Mesenchymal stem cell (in vitro differentiated cells and primary cell): ENCODE data around the gene GALNT18.

Experiments used
- DNase-seq: peaks from one replicate; pipeline ENCODE4 v3.0.0-alpha.2; 2013
- H2AFZ ChIP-seq: one replicate; pipeline ENCODE4 v1.6.1; 2013; ENCODE audit warnings: low read depth, mild to moderate bottlenecking, control low read depth, inconsistent platforms, low read length, moderate library complexity
- H2AK5ac ChIP-seq: 2 replicates; pipeline ENCODE4 v1.6.1; 2013; ENCODE audit warnings: low read length, moderate library complexity, mild to moderate bottlenecking, inconsistent platforms; ENCODE audit not compliant: severe bottlenecking
- H2BK120ac ChIP-seq: one replicate; pipeline ENCODE4 v1.6.1; 2013; ENCODE audit warnings: low read depth, mild to moderate bottlenecking, inconsistent platforms, low read length, moderate library complexity
- H2BK12ac ChIP-seq, 2 experiments: one replicate each; pipeline ENCODE4 v1.6.1; 2013; ENCODE audit warnings: inconsistent platforms in 2 of 2, low read length in 2 of 2, mild to moderate bottlenecking in 2 of 2, moderate library complexity in 2 of 2, control low read depth in 1 of 2
- H2BK15ac ChIP-seq: one replicate; pipeline ENCODE4 v1.6.1; 2013; ENCODE audit warnings: mild to moderate bottlenecking, low read depth, inconsistent platforms; ENCODE audit not compliant: poor library complexity, severe bottlenecking
- H2BK5ac ChIP-seq: 2 replicates; pipeline ENCODE4 v1.6.1; 2013; ENCODE audit warnings: low read depth, mild to moderate bottlenecking, low read length, control low read depth, inconsistent platforms; ENCODE audit not compliant: poor library complexity, severe bottlenecking
- H3K14ac ChIP-seq, 2 experiments: one replicate each; pipeline ENCODE4 v1.6.1; 2013; ENCODE audit warnings: inconsistent platforms in 2 of 2, low read length in 2 of 2, control low read depth in 1 of 2, mild to moderate bottlenecking in 1 of 2, moderate library complexity in 1 of 2
- H3K18ac ChIP-seq, 2 experiments: one replicate each; pipeline ENCODE4 v1.6.1; 2013; ENCODE audit warnings: inconsistent platforms in 2 of 2, low read length in 2 of 2, control low read depth in 1 of 2, low read depth in 1 of 2, mild to moderate bottlenecking in 1 of 2
- H3K23ac ChIP-seq, 2 experiments: one replicate each; pipeline ENCODE4 v1.6.1; 2013; ENCODE audit warnings: inconsistent platforms in 2 of 2, low read length in 2 of 2, mild to moderate bottlenecking in 2 of 2, moderate library complexity in 2 of 2, control low read depth in 1 of 2
- H3K27ac ChIP-seq: 2 replicates; pipeline ENCODE4 v1.5.1; 2013; ENCODE audit warnings: mild to moderate bottlenecking, moderate library complexity, low read length, control low read depth, inconsistent platforms; ENCODE audit not compliant: poor library complexity, severe bottlenecking
- H3K27me3 ChIP-seq, 2 experiments: 2 replicates each; pipeline versions ENCODE4 v1.6.1 to v1.7.0; 2013; ENCODE audit warnings: low read length in 2 of 2, mild to moderate bottlenecking in 2 of 2, moderate library complexity in 2 of 2, control low read depth in 1 of 2, inconsistent platforms in 1 of 2; ENCODE audit not compliant: control insufficient read depth in 1 of 2, insufficient read depth in 1 of 2
- H3K36me3 ChIP-seq, 2 experiments: 2 replicates each; pipeline versions ENCODE4 v1.6.1 to v1.7.0; 2013; ENCODE audit warnings: low read length in 2 of 2, control low read depth in 1 of 2, inconsistent platforms in 1 of 2, low read depth in 1 of 2, mild to moderate bottlenecking in 1 of 2; ENCODE audit not compliant: insufficient read depth in 2 of 2, control insufficient read depth in 1 of 2
- H3K4ac ChIP-seq, 2 experiments: one replicate each; pipeline ENCODE4 v1.6.1; 2013; ENCODE audit warnings: inconsistent platforms in 2 of 2, low read length in 2 of 2, mild to moderate bottlenecking in 2 of 2, moderate library complexity in 2 of 2, control low read depth in 1 of 2, low read depth in 1 of 2
- H3K4me1 ChIP-seq: 2 replicates; pipeline ENCODE4 v1.6.1; 2013; ENCODE audit warnings: low read depth, low read length, control low read depth; ENCODE audit not compliant: control insufficient read depth, insufficient read depth
- H3K4me2 ChIP-seq: 2 replicates; pipeline ENCODE4 v1.6.1; 2013; ENCODE audit warnings: low read length, mild to moderate bottlenecking, inconsistent platforms; ENCODE audit not compliant: poor library complexity, severe bottlenecking
- H3K4me3 ChIP-seq, 2 experiments: 2 replicates each; pipeline versions ENCODE4 v1.5.1 to v1.7.0; 2013; ENCODE audit warnings: low read length in 2 of 2, mild to moderate bottlenecking in 2 of 2, control low read depth in 1 of 2, low read depth in 1 of 2; ENCODE audit not compliant: insufficient read depth in 1 of 2
- H3K79me1 ChIP-seq: replicated peaks from 2 replicates; pipeline ENCODE4 v1.6.1; 2013; ENCODE audit warnings: mild to moderate bottlenecking, control low read depth, low read length, inconsistent platforms; ENCODE audit not compliant: poor library complexity, severe bottlenecking
- H3K9ac ChIP-seq: 2 replicates; pipeline ENCODE4 v1.7.0; 2013; ENCODE audit warnings: mild to moderate bottlenecking, low read length, moderate library complexity
- H3K9me3 ChIP-seq: 2 replicates; pipeline ENCODE4 v1.7.0; 2013; ENCODE audit warnings: mild to moderate bottlenecking, low read length; ENCODE audit not compliant: control insufficient read depth
- H4K8ac ChIP-seq: one replicate; pipeline ENCODE4 v1.6.1; 2013; ENCODE audit warnings: inconsistent platforms, mild to moderate bottlenecking, low read length, moderate library complexity
- H4K91ac ChIP-seq: one replicate; pipeline ENCODE4 v1.6.1; 2013; ENCODE audit warnings: mild to moderate bottlenecking, low read length, inconsistent platforms
- WGBS: methylation state at CpG from one replicate; pipeline ENCODE4 v1.1.7; 2013; ENCODE audit warnings: mixed read lengths; 5-methylcytosine and 5-hydroxymethylcytosine counted together

GALNT18 gene

DNA sequence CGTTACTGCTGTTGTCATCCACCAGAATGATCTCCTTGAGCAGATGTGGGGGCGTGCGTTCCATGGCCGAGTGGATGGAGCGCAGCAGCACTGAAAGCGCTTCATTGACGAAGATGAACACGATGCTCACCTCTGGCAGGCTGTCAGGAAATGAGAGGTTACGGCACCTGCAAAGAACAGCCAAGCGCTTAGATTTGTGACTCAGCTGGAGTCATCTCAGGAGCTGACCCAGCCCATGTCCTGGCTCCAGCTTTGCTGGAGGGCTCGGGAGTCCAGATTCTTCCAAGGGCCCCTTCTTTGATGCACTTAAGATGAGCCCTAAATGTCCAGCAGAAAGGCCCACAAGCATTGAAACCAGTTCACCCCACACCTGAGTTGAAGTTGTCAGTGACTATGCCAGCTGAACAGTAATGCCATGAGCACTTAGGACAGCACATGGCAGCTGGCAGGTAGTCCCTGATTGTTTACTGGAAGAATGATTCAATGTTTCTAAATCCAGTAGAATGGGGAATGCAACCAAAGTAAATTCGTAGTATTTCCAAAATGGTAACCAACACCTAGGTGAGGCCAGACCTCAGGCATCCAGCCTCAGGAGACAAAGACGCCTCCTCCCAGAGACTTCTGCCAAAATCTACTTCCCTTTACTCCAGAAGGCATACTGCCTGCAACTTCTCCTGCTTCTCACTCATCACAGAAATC, 189.0 kb downstream of the GALNT18 start:
- no peaks in the 10 kb centered on the region for H3K9me3 ChIP-seq
- WGBS: 97% methylated on average over 13 of the region's 13 CpGs
- H3K14ac ChIP-seq: no peak overlapping the region
- H3K9ac ChIP-seq: no peak overlapping the region
- H3K18ac ChIP-seq: no peak overlapping the region
- H2BK5ac ChIP-seq: no peak overlapping the region
- DNase-seq: no peak
- no peak overlapping the region for H2BK12ac ChIP-seq
- H4K8ac ChIP-seq: no peak overlapping the region
- no peaks in the 10 kb centered on the region for H3K36me3 ChIP-seq
- no peak overlapping the region for H3K4ac ChIP-seq
- no peak overlapping the region for H2BK15ac ChIP-seq
- no peaks in the 10 kb centered on the region for H3K79me1 ChIP-seq
- no peak overlapping the region for H4K91ac ChIP-seq
- no peak overlapping the region for H2AK5ac ChIP-seq
- H3K4me1 ChIP-seq: no peaks in the 10 kb centered on the region
- no peak overlapping the region for H2AFZ ChIP-seq
- no peak overlapping the region for H2BK120ac ChIP-seq
- peaks cover 16 to 57% of the 10 kb centered on the region in 2 experiments for H3K27me3 ChIP-seq
- no peak overlapping the region for H3K27ac ChIP-seq
- H3K23ac ChIP-seq: no peak overlapping the region
- H3K4me3 ChIP-seq: no peak overlapping the region
- no peak overlapping the region for H3K4me2 ChIP-seq

DNA sequence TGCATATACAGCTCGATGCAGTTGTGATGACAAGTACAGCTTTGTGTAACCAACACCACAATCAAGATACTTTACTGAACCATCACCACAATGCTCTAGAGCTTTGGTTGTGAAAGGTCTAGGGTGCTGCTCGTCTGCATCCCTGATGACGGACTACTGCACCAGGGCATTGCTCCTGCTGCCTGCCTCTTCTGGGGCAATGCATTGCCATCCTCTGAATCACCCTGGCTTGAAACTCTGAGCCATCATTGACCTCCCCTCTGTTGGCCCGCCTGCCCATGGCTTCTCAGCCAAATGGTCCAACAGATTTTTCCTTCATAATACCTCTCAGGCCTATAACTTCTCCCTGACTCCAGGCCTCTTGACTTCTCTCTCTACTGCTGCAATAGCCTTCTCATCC, 191.4 kb downstream of the GALNT18 start:
- no peaks in the 10 kb centered on the region for H3K36me3 ChIP-seq
- no peaks in the 10 kb centered on the region for H3K4me1 ChIP-seq
- no peaks in the 10 kb centered on the region for H3K9me3 ChIP-seq
- peaks cover 11 to 36% of the 10 kb centered on the region in 2 experiments for H3K27me3 ChIP-seq
- H3K9ac ChIP-seq: no peak overlapping the region
- no peak overlapping the region for H3K4me2 ChIP-seq
- no peak overlapping the region for H2BK120ac ChIP-seq
- WGBS: 93% methylated on average over 4 of the region's 4 CpGs
- no peak overlapping the region for H2AK5ac ChIP-seq
- no peak for DNase-seq
- no peak overlapping the region for H2BK12ac ChIP-seq
- H3K18ac ChIP-seq: no peak overlapping the region
- no peak overlapping the region for H2AFZ ChIP-seq
- H3K23ac ChIP-seq: no peak overlapping the region
- H4K91ac ChIP-seq: no peak overlapping the region
- H2BK5ac ChIP-seq: no peak overlapping the region
- H3K14ac ChIP-seq: no peak overlapping the region
- H3K79me1 ChIP-seq: no peaks in the 10 kb centered on the region
- H4K8ac ChIP-seq: no peak overlapping the region
- no peak overlapping the region for H3K4ac ChIP-seq
- H3K27ac ChIP-seq: no peak overlapping the region
- H2BK15ac ChIP-seq: no peak overlapping the region
- no peak overlapping the region for H3K4me3 ChIP-seq

DNA sequence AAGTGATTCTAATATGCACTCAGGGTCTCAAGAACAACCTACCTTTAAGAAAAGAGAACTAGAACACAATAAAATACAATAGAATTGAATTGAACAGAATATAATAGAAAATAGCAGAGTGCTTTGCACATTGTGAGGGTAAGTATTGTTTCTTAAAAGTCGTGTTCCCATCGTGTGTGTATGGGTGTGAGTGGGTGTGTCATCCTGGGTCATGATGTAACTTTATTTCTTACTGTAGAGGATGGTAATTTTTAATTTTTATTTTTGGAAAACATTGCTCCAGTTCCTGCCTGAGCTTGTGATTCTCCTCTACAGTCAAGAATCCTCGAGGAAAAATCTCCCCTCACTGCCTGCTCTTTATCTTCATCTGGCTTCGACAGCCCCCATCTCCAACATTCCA, 193.1 kb downstream of the GALNT18 start:
- 88% methylated on average over 4 of the region's 4 CpGs for WGBS
- Histone ChIP-seq H3K27me3 (peaks cover 2 to 28% of the 10 kb centered on the region in 2 experiments), H2BK120ac (no peak overlapping the region), H3K18ac (no peak overlapping the region), H3K4me1 (no peaks in the 10 kb centered on the region), H2AK5ac (no peak overlapping the region), H3K27ac (no peak overlapping the region), H3K79me1 (no peaks in the 10 kb centered on the region), H2AFZ (no peak overlapping the region), H2BK5ac (no peak overlapping the region), H3K4me2 (no peak overlapping the region), H3K9ac (no peak overlapping the region), H4K8ac (no peak overlapping the region), H3K36me3 (no peaks in the 10 kb centered on the region), H3K9me3 (no peaks in the 10 kb centered on the region), H3K23ac (no peak overlapping the region), H3K4ac (no peak overlapping the region), H2BK12ac (no peak overlapping the region), H3K14ac (no peak overlapping the region), H4K91ac (no peak overlapping the region), H2BK15ac (no peak overlapping the region), H3K4me3 (no peak overlapping the region)
- no peak for DNase-seq

DNA sequence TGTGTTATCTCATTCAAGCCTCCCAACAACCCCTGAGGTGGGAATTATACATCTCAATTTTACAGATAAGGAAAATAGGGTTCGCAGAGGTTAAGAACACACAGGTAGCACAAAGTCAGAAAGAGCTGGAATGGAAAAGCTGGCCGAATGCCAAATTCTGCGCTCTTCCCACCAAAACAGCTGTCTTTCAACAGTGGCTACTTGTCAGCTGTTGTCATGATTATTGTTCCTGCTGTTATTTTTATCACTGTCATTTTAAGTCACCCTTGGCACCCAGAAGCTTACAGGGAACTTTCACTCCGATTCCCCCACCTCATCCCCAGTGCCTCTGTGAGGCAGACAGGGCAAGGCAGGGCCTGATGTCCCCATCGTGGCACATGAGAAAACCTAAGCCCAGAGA, 194.3 kb downstream of the GALNT18 start:
- Histone ChIP-seq H2BK5ac (no peak overlapping the region), H3K9me3 (no peaks in the 10 kb centered on the region), H3K4me3 (no peak overlapping the region), H3K23ac (no peak overlapping the region), H3K18ac (no peak overlapping the region), H3K4me2 (no peak overlapping the region), H3K9ac (no peak overlapping the region), H4K91ac (no peak overlapping the region), H3K27me3 (peaks cover 0 to 19% of the 10 kb centered on the region in 2 experiments), H3K36me3 (no peaks in the 10 kb centered on the region), H3K4ac (no peak overlapping the region), H3K27ac (no peak overlapping the region), H2BK12ac (no peak overlapping the region), H3K14ac (no peak overlapping the region), H2AK5ac (no peak overlapping the region), H2BK120ac (no peak overlapping the region), H2AFZ (no peak overlapping the region), H4K8ac (no peak overlapping the region), H3K4me1 (no peaks in the 10 kb centered on the region), H2BK15ac (no peak overlapping the region), H3K79me1 (no peaks in the 10 kb centered on the region)
- WGBS: 88% methylated on average over 5 of the region's 5 CpGs
- no peak for DNase-seq
